Endodermal cell (in vitro differentiated cells): ENCODE data around the gene ARHGAP40. TPM values are rescaled to one million over a fixed set of nuclear protein-coding genes. Genes with fewer than 3 reads are reported as not detected.

Experiments
- DNase-seq: peaks from one replicate; pipeline ENCODE4 v3.0.0-alpha.2; 2017
- H3K27ac ChIP-seq: 2 replicates; pipeline ENCODE4 v1.5.1; 2013; ENCODE audit warnings: mild to moderate bottlenecking, low read depth, low read length, moderate library complexity
- H3K27me3 ChIP-seq: 2 replicates; pipeline ENCODE4 v1.6.1; 2013; ENCODE audit warnings: mild to moderate bottlenecking, low read length, moderate library complexity; ENCODE audit not compliant: insufficient read depth, control insufficient read depth, poor library complexity, severe bottlenecking
- H3K36me3 ChIP-seq: 2 replicates; pipeline ENCODE4 v1.7.0; 2013; ENCODE audit warnings: mild to moderate bottlenecking, low read length, moderate library complexity; ENCODE audit not compliant: control insufficient read depth, insufficient read depth
- H3K4me1 ChIP-seq: one replicate; pipeline ENCODE4 v1.7.0; 2013; ENCODE audit warnings: low read length; ENCODE audit not compliant: control insufficient read depth, insufficient read depth
- H3K4me3 ChIP-seq: 2 replicates; pipeline ENCODE4 v1.5.1; 2013; ENCODE audit warnings: mild to moderate bottlenecking, low read length, moderate library complexity
- H3K9ac ChIP-seq: 2 replicates; pipeline ENCODE4 v1.6.1; 2013; ENCODE audit warnings: mild to moderate bottlenecking, low read length, moderate library complexity; ENCODE audit not compliant: poor library complexity, severe bottlenecking; ENCODE audit errors: extremely low read depth
- H3K9me3 ChIP-seq: 2 replicates; pipeline ENCODE4 v1.6.1; 2013; ENCODE audit warnings: mild to moderate bottlenecking, low read length, moderate library complexity; ENCODE audit not compliant: control insufficient read depth
- H3K27ac Mint-ChIP-seq: 2 replicates; pipeline ENCODE4 v1.8.0; 2020; ENCODE audit warnings: mixed read lengths
- H3K27me3 Mint-ChIP-seq: 2 replicates; pipeline ENCODE4 v1.8.0; 2021; ENCODE audit warnings: mild to moderate bottlenecking, mixed read lengths; ENCODE audit not compliant: insufficient read depth
- H3K36me3 Mint-ChIP-seq: 2 replicates; pipeline ENCODE4 v1.8.0; 2020; ENCODE audit warnings: low read depth, mixed read lengths
- H3K4me1 Mint-ChIP-seq: 2 replicates; pipeline ENCODE4 v1.8.0; 2020; ENCODE audit warnings: mixed read lengths
- H3K4me3 Mint-ChIP-seq: 2 replicates; pipeline ENCODE4 v1.8.0; 2020; ENCODE audit warnings: mild to moderate bottlenecking, moderate library complexity, mixed read lengths
- H3K9me3 Mint-ChIP-seq: 2 replicates; pipeline ENCODE4 v1.8.0; 2020; ENCODE audit warnings: mild to moderate bottlenecking, mixed read lengths
- CTCF ChIP-seq: fragments of 200-600 bp; sonication (generic); conservative IDR thresholded peaks from 2 replicates; pipeline ENCODE4 v1.5.0; 2021; ENCODE audit warnings: antibody characterized with exemption, mild to moderate bottlenecking
- WGBS, 2 experiments: methylation state at CpG; one replicate each; pipeline versions ENCODE4 v1.1.5 to v1.1.7; 2013; ENCODE audit warnings: missing lambda C conversion rate in 2 of 2, mixed read lengths in 1 of 2; ENCODE audit not compliant: insufficient coverage in 1 of 2, insufficient read length in 1 of 2; 5-methylcytosine and 5-hydroxymethylcytosine counted together
- total RNA-seq, 2 donors: library from RNA; stranded (reverse); fragmentation: NEBNext Ultra II Directional in 1 of 2; extraction: Animal tissue kit (Norgen Biotek cat#: 25700) in 1 of 2; gene quantifications; 2 replicates in 1 of 2; 3 replicates in 1 of 2; pipeline ENCODE4 v1.2.1, GENCODE V29; 2021

Gene ARHGAP40
- total RNA-seq, 2 donors from 2014 or later, result 5.5 to 18.5 TPM

GRCh38 chr20:38557174-38557573 is 44.4 kb upstream of the ARHGAP40 start:
- Mint-ChIP-seq H3K36me3 (peaks cover 54% of the 10 kb centered on the region), H3K27ac (no peak overlapping the region), H3K4me1 (peaks cover 31% of the 10 kb centered on the region), H3K9me3 (no peaks in the 10 kb centered on the region), H3K4me3 (no peak overlapping the region), H3K27me3 (no peaks in the 10 kb centered on the region)
- H3K27me3 ChIP-seq, result no peaks in the 10 kb centered on the region
- H3K4me3 ChIP-seq, result no peak overlapping the region
- no peak for TF ChIP-seq CTCF
- peaks cover 4% of the 10 kb centered on the region for H3K4me1 ChIP-seq
- peaks cover 85% of the 10 kb centered on the region for H3K36me3 ChIP-seq
- H3K9me3 ChIP-seq, result peaks cover 7% of the 10 kb centered on the region
- WGBS, 2 experiments, result 100% methylated on average over 2 of the region's 2 CpGs
- no peak overlapping the region for H3K27ac ChIP-seq
- DNase-seq, result no peak
- no peak overlapping the region for H3K9ac ChIP-seq

- H3K9me3 Mint-ChIP-seq, result no peaks in the 10 kb centered on the region
- DNase-seq, result no peak
- 92 to 100% methylated on average over 1 to 2 of the region's 3 CpGs for WGBS, 2 experiments
These were observed 42.8 kb upstream of the ARHGAP40 start for GRCh38 chr20:38558596-38559360.

GRCh38 chr20:38559764-38560163 is 41.8 kb upstream of the ARHGAP40 start:
- H3K36me3 ChIP-seq, result peaks cover 78% of the 10 kb centered on the region
- peak overlapping the region; percentile 90 for H3K27ac Mint-ChIP-seq
- 81 to 82% methylated on average over 3 of the region's 3 CpGs for WGBS, 2 experiments

More at GRCh38 chr20:38558596-38559360, 42.8 kb upstream of the ARHGAP40 start:
- Mint-ChIP-seq H3K27me3 (no peaks in the 10 kb centered on the region), H3K36me3 (peaks cover 60% of the 10 kb centered on the region), H3K4me3 (no peak overlapping the region), H3K4me1 (peaks cover 35% of the 10 kb centered on the region), H3K27ac (peak overlapping the region; percentile 90)
- H3K4me1 ChIP-seq, result peaks cover 4% of the 10 kb centered on the region
- H3K27me3 ChIP-seq, result no peaks in the 10 kb centered on the region
- no peak for TF ChIP-seq CTCF
- peaks cover 80% of the 10 kb centered on the region for H3K36me3 ChIP-seq
- no peak overlapping the region for H3K4me3 ChIP-seq
- peaks cover 7% of the 10 kb centered on the region for H3K9me3 ChIP-seq
- no peak overlapping the region for H3K27ac ChIP-seq
- H3K9ac ChIP-seq, result no peak overlapping the region

More at GRCh38 chr20:38559764-38560163, 41.8 kb upstream of the ARHGAP40 start:
- Histone ChIP-seq H3K4me1 (peaks cover 4% of the 10 kb centered on the region), H3K4me3 (peak overlapping the region; percentile 53), H3K9me3 (peaks cover 7% of the 10 kb centered on the region), H3K27me3 (no peaks in the 10 kb centered on the region), H3K27ac (no peak overlapping the region), H3K9ac (no peak overlapping the region)
- Mint-ChIP-seq H3K36me3 (peaks cover 58% of the 10 kb centered on the region), H3K4me3 (no peak overlapping the region), H3K27me3 (no peaks in the 10 kb centered on the region), H3K4me1 (peaks cover 35% of the 10 kb centered on the region), H3K9me3 (no peaks in the 10 kb centered on the region)
- TF ChIP-seq CTCF, result no peak
- DNase-seq, result no peak
